Measurements from ENCODE around the gene DGKB.

DNA sequence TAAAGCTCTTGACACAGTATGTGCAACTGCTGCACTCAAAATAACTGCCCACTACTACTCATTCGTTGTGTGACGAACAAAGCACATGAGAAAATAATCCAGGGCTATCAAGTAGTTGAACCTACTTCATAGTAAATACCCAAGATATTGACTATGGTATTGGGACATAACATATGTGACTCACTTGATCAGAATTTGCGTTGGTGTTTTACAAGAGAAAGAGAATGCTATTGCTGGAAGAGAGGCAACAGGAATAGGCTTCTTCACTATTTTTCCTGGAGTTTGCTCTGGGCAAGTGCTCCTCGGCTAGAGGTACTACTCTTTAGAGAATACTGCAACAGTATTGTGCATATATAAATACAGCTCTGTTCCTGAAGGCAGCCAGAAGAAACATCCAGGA is 2.5 kb downstream of the DGKB start:
- no peak for TF ChIP-seq EZH2 (IDR thresholded peaks at IDR 0.05; ENCODE audit: low read length, missing control alignments)
- TF ChIP-seq, protein P1, sequence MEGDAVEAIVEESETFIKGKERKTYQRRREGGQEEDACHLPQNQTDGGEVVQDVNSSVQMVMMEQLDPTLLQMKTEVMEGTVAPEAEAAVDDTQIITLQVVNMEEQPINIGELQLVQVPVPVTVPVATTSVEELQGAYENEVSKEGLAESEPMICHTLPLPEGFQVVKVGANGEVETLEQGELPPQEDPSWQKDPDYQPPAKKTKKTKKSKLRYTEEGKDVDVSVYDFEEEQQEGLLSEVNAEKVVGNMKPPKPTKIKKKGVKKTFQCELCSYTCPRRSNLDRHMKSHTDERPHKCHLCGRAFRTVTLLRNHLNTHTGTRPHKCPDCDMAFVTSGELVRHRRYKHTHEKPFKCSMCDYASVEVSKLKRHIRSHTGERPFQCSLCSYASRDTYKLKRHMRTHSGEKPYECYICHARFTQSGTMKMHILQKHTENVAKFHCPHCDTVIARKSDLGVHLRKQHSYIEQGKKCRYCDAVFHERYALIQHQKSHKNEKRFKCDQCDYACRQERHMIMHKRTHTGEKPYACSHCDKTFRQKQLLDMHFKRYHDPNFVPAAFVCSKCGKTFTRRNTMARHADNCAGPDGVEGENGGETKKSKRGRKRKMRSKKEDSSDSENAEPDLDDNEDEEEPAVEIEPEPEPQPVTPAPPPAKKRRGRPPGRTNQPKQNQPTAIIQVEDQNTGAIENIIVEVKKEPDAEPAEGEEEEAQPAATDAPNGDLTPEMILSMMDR (conservative IDR thresholded peaks at IDR 0.05 in 1 of 2, IDR thresholded peaks at IDR 0.05 in 1 of 2; ENCODE audit: low read depth in 1 of 2, low read length in 2 of 2), result no peak
